AG08395 (cell line): ENCODE results near the gene ITGA5.

ENCODE experiments used
- DNase-seq: peaks from one replicate; pipeline ENCODE4 v3.0.0; 2012; ENCODE audit warnings: mixed read lengths, low spot score

The ITGA5 gene

GRCh38 chr12:54411391-54412241, 7.5 kb downstream of the ITGA5 start:
- peak; percentile 96 for DNase-seq

DNA sequence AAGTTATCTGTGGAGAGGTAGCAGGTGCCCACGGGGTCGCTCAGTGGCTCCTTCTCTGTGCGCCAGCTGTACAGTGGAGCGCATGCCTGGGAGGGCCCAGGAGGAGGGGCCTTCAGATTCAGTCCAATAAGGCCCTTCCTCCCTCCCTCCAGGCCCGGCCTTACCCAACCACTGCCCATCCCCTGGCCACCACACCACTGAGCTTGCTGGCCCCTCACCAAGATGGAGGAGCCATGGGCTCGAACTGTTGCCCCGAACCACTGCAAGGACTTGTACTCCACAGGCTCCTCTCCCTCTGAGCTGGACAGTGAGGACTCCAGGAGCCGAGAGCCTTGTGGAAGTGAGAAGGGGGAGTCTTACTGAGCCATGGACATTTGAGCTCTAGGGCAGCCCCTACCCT, 9.8 kb downstream of the ITGA5 start:
- DNase-seq = no peak

DNA sequence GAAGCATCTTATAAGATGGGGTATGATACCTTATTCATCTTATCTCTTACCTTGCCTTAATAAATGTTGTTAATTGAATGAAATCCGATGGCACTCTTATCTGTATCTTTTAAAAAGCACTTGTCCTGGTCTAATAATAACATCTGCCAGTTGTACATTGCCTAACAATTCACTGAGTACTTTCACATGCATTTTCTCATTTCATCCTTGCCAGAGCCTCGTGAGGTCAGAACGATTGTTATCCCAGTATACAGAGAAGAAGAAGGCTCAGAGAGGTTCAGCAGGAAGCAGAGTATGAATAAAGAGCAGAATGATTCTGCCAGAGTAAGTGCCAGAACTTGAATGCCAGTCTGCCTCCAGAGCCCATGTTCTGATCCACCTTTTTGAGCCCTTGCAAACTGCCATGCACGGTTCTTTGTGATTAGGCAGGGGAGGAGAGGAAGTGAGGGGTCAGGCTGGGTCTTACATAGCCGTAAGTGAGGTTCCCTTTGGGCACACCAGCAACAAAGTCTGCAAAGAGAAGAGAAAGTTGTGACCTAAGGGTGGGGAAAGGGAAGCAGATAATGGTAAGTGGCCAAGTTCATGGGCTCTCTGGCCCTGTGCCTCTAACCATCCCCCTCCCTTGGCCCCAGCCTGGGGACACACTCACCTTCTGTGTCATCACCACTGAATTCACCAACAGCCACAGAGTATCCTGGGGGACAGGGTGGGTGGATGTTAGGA, 11.7 kb downstream of the ITGA5 start:
- DNase-seq = no peak

DNA sequence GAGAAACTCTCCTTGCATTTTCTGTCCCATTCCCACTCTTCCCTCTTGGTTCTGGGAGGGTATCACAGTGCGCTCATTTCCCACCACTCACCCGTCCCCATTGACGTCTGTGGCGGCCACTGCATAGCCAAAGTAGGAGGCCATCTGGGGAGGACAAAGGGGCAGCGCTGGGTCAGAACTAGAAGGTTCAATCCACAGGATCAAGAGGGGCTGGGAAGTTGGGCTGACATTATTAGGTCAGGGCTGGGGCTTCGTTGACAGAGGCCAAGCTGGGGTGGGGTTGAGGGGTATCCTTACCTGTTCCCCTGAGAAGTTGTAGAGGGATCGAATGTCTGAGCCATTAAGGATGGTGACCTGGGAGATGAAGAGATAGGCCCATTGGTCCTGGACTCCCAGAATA, 13.5 kb downstream of the ITGA5 start:
- no peak for DNase-seq

DNA sequence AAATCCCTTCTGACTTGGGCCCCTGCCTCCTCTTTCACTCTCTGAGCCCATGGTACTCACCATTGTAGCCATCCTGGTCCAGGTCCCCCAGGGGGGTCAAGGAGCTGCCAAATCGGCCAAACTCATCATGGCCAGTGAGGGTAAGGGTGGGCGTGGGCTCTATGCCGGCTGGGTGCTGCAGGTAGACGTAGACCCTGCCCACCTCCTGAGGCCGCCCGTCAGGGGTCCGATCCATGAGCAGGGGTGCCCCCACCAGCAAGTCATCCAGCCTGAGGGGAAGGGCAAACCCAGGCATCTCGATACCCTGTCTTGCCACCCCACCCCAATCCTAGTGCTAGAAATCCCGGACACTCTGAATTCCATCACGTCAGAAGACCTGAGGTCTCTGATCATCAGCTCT, 14.0 kb downstream of the ITGA5 start:
- DNase-seq = no peak

GRCh38 chr12:54404061-54405004, 14.7 kb downstream of the ITGA5 start:
- peak; percentile 55 for DNase-seq

- DNase-seq = no peak
These were observed 17.9 kb downstream of the ITGA5 start for GRCh38 chr12:54401119-54401518.

- peak; percentile 93 for DNase-seq
These were observed 19.9 kb downstream of the ITGA5 start for GRCh38 chr12:54398995-54399793.

GRCh38 chr12:54398218-54398617, 20.8 kb downstream of the ITGA5 start:
- DNase-seq = no peak

- no peak for DNase-seq
These were observed 21.9 kb downstream of the ITGA5 start for GRCh38 chr12:54397157-54397556.

- DNase-seq = no peak
These were observed 23.5 kb downstream of the ITGA5 start for GRCh38 chr12:54395545-54395944.

DNA sequence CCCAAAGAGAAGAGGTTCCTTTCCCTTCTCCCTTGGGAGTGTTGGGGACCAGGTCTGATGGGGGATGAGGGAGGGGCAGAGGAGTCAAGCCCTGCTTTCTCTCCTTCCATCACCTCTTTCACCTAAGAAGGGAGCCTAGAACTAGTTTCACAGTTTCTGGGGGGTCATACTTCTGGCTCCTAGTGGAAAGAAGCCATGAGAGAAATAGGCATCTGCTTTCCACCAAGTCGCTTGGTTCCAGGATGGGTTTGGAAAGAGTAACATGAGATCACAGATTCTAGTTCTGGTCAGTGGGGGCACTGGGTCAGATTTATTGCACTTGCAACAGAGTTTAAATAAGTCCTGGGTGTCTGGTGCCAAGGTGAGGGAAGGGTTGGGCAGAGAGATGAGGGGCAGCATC, 24.1 kb downstream of the ITGA5 start:
- DNase-seq = no peak

GRCh38 chr12:54394281-54394719, 24.8 kb downstream of the ITGA5 start:
- DNase-seq = peak; percentile 58

- DNase-seq = no peak
These were observed 25.3 kb downstream of the ITGA5 start for GRCh38 chr12:54393743-54394142.

DNA sequence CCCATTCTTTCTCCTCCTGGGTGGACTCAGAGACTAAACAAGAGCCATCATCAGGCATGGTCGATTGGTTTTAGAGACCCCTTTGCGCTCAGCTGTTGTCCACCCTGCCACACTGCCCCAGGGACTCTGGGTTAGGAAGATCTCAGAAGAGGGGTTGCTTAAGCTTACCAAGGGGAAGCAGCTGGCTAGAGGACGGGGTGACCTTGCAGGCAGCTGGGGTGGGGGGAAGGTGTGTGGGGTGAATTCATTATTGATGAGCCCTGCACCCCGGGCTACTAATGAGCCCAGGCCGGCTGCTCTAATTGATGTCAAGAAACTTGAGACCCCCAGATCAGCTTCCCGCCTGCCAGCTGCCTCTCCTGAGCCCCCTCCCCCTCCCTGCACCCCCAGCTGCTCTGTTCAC, 25.9 kb downstream of the ITGA5 start:
- no peak for DNase-seq

- no peak for DNase-seq
These were observed 26.4 kb downstream of the ITGA5 start for GRCh38 chr12:54392485-54393206.

GRCh38 chr12:54390668-54391551, 28.2 kb downstream of the ITGA5 start:
- no peak for DNase-seq

DNA sequence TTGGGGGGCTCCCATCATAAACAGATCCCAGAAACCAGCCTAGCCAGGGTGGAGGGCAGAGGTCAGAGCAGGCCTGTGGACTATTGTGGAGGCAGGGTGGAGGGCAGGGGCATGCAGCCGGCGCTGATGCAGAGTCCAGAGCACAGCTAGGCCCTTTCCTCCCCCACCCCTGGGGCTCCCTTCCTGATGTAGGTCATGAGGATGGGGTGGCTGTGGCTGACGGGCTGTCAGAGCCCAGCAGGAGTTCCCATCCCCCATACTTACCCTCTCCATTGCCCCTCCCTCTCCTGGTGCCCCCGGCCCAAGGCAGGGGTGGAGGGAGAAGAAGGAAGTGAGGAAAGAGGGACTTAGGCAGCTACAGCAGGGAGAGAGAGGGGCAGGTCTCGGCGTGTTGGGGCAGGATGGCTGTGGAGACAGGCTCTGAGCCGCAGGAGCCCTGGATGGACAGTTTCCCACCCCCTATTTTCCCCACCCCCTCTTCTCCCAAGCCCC, 28.8 kb downstream of the ITGA5 start:
- no peak for DNase-seq

- no peak for DNase-seq
These were observed 29.4 kb downstream of the ITGA5 start for GRCh38 chr12:54389607-54390175.
